ENCODE results near the gene HIGD1A. TPM values are rescaled to one million over a fixed set of nuclear protein-coding genes. Genes with fewer than 3 reads are reported as not detected.

HIGD1A gene
- 70.1 to 95.7 TPM (median 73.2 TPM) in 5 replicates for total RNA-seq (2022; extraction: Qiagen RNA extraction)

DNA sequence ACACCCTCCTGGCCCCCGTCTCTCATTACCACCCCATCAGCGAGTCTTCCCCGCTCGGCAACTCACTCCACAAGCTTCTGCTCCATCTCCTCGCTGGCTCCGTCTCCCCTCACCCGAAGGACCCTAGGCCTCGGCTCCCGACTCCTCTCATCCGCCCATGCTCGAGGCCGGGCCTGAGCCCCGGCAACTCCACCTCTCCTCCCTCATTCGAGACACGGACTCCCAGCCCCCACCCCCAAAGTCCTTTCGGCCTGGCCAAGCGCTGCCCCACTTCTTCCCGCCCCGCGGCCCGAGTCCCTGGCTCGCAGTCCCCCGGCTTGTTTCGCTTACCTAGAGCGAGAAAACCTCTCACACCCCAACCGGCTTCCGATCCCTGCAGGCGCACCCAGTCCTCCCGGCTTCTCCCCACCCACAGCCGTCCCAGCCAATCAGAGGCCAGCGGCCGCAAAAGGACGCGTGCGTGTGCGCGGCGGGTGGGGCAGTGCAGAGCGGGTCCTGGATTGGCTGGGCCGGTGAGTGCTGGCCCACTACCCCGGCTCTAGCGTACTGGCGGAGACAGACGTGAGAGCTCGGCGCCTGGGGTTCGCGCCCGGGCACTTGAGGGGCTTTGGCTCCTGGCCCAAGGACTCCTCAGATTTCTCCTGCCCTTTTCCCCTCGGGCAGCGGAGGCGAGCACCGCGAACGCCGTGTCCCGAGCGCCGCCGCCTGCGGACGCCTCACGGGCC lies at the start of gene HIGD1A:
Gene HIGD1A (minus strand): TSS at position 385 of the 725 bp plus-strand sequence. CDS start 10,237 bp downstream, outside the sequence.

DNA sequence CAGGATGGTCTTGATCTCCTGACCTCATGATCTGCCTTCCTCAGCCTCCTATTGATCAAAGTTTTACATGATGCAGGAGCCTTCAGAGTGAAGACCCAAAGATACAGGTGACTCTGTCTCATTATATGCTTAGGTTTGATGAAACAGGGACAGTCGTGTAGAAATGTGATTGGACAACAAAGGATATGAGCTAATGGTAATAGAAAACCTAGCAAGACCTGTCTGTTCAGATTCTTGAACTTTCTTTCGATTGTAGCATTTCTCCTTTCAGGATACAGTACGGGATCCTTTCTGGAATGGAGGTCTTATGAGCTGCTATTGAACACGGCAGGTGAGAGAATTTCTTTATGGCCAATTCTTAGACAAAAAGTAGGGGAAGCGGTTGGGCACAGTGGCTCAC lies 4.9 kb upstream of the HIGD1A start, which contains the start of gene ACKR2:
Gene ACKR2 (plus strand): TSS at position 244 of the 400 bp plus-strand sequence. CDS start 55,058 bp downstream, outside the sequence.

DNA sequence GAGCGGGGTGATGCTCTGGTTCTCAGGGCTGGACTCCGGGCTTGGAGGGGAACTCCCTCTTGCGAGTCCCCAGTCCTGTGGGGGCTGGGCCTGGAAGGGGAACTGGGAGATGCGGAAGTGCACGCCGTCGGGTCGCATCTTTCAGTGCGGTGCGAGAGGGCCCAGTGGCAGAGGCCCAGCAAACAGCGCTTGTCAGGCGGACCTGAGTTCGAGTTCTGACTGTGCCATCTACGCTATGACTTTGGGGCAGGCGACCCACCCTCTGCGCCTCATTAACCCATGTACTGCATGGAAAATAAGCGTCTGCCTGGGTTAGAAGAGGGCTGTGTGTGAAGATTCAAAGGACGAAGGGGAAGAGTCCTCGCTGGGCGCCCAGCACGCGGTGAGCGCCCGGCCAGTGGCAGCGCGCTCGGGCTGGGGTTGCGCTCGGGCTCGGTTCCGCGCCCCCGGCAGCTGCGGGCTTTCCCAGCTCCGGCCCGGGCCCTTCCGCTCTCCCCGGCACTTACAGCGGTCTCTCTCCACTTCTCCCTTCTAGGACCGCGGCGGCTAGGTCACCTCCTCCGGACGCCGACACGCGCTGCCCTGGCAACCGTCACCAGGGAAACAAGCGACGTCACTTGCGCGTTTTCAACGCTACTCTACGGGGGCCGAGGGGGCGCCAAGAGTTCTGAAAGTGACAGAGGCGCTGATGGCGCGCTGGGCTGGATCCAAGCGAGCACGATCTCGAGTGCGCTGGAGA lies 31.5 kb downstream of the HIGD1A start, which contains the start of gene CCDC13:
Gene CCDC13 (minus strand): TSS at position 584 of the 739 bp plus-strand sequence. CDS start 14,908 bp downstream, outside the sequence.

Other genes with a start within 250 kb of the HIGD1A start
- gene SEC22C, start 222.5 kb downstream of the HIGD1A start, total RNA-seq (2022; extraction: Qiagen RNA extraction), result 29.0 to 37.7 TPM (median 34.1 TPM) in 5 replicates
- 16.4 to 19.1 TPM (median 16.9 TPM) in 5 replicates for gene SS18L2, start 213.6 kb downstream of the HIGD1A start, total RNA-seq (2022; extraction: Qiagen RNA extraction)
- gene NKTR, start 203.8 kb downstream of the HIGD1A start, total RNA-seq (2022; extraction: Qiagen RNA extraction), result 7.8 to 14.1 TPM (median 10.0 TPM) in 5 replicates
- gene ZBTB47, start 150.8 kb downstream of the HIGD1A start, total RNA-seq (2022; extraction: Qiagen RNA extraction), result 4.8 to 7.0 TPM (median 5.8 TPM) in 5 replicates
- gene KLHL40, start 119.0 kb downstream of the HIGD1A start, total RNA-seq (2022; extraction: Qiagen RNA extraction), result not detected in 5 replicates
- gene HHATL, start 101.7 kb downstream of the HIGD1A start, total RNA-seq (2022; extraction: Qiagen RNA extraction), result 0.14 TPM in 1 of 5 replicates, not detected in the others
- gene CCDC13, start 31.2 kb downstream of the HIGD1A start, total RNA-seq (2022; extraction: Qiagen RNA extraction), result 0.39 to 0.61 TPM (median 0.50 TPM) in 5 replicates
- 0.04 to 0.11 TPM (median 0.05 TPM) in 5 replicates for gene ACKR2, start 5.0 kb upstream of the HIGD1A start, total RNA-seq (2022; extraction: Qiagen RNA extraction)
- gene CYP8B1, start 71.4 kb upstream of the HIGD1A start, total RNA-seq (2022; extraction: Qiagen RNA extraction), result not detected in 5 replicates
- not detected in 5 replicates for gene ZNF662, start 101.7 kb upstream of the HIGD1A start, total RNA-seq (2022; extraction: Qiagen RNA extraction)
- gene GASK1A, start 174.8 kb upstream of the HIGD1A start, total RNA-seq (2022; extraction: Qiagen RNA extraction), result not detected in 5 replicates